ENCODE measurements around the gene OR2A14.
"Not testable (repeated sequence)": the region's sequence is repeated elsewhere in the genome, so short reads cannot be mapped to it uniquely, and the experiment has no call there.

OR2A14 gene

DNA sequence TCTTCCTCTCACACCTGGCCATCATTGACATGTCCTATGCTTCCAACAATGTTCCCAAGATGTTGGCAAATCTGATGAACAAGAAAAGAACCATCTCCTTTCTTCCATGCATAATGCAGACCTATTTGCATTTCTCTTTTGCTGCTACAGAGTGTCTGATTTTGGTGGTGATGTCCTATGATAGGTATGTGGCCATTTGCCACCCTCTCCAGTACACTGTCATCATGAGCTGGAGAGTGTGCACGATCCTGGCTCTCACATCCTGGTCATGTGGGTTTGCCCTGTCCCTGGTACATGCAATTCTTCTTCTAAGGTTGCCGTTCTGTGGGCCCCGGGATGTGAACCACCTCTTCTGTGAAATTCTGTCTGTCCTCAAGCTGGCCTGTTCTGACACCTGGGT, 19.2 kb downstream of the OR2A14 start:
- TF ChIP-seq, protein P1, sequence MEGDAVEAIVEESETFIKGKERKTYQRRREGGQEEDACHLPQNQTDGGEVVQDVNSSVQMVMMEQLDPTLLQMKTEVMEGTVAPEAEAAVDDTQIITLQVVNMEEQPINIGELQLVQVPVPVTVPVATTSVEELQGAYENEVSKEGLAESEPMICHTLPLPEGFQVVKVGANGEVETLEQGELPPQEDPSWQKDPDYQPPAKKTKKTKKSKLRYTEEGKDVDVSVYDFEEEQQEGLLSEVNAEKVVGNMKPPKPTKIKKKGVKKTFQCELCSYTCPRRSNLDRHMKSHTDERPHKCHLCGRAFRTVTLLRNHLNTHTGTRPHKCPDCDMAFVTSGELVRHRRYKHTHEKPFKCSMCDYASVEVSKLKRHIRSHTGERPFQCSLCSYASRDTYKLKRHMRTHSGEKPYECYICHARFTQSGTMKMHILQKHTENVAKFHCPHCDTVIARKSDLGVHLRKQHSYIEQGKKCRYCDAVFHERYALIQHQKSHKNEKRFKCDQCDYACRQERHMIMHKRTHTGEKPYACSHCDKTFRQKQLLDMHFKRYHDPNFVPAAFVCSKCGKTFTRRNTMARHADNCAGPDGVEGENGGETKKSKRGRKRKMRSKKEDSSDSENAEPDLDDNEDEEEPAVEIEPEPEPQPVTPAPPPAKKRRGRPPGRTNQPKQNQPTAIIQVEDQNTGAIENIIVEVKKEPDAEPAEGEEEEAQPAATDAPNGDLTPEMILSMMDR (conservative IDR thresholded peaks at IDR 0.05; ENCODE audit: low read depth): no peak
- ChIA-PET CTCF (no interaction called here), POLR2A (ENCODE audit: low non-redundant PET) (no interaction called here)
- H3K27ac ChIP-seq: no peak overlapping the region
- no peak for DNase-seq (ENCODE audit: low spot score)

DNA sequence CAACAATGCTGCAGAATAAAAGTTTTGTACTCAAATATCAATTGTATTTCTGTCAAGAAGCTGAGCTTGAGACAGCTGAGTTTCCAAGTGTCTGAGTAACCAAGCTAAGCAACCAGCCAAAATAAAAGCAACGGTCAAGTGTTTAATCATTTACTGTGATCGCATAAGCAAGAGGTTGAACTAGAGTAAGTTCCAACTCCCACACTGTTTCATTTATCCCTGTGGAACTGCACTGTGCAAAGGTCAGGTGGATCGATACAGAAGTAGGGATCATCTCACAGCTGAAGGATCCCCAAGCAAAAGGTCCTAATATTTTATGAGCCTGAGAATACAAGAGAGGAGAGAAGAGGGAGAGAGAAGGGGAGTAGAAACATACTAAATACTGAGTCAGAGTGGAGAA, 21.4 kb downstream of the OR2A14 start:
- no peak overlapping the region for H3K27ac ChIP-seq
- CTCF ChIA-PET: interaction anchor here (0.5 kb wide), 1 partner anchor 1981 kb away, joined by 3 read pairs; no protein-coding TSS in a partner anchor
- POLR2A ChIA-PET (ENCODE audit: low non-redundant PET): no interaction called here
- TF ChIP-seq, protein P1 (conservative IDR thresholded peaks at IDR 0.05; ENCODE audit: low read depth): no peak
- no peak for DNase-seq (ENCODE audit: low spot score)

DNA sequence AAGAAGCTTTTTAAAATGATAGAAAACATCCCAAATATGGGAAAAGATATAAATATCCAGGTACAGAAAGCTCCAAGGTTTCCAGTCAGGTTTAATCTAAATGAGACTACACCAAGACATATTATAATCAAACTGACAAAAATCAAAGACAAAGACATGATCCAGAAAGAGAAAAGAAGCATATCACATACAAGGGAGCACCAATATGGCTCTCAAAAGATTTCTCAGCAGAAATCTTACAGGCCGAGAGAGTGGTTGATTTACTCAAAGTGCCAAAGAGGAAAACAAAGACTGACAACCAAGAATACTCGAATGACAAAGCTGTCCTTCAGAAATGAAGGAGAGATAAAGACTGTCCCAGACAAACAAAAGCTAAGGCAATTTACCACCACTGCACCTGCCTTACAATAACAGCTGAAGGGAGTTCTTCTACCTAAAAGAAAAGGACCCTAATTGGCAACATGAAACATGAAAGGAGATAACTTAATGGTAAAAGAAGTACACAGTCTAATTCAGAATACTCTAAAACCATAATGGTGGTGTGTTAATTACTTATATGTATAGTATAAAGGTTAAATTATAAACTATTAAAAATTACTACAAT, 25.4 kb downstream of the OR2A14 start:
- DNase-seq (ENCODE audit: low spot score): no peak
- ChIA-PET CTCF (no interaction called here), POLR2A (ENCODE audit: low non-redundant PET) (no interaction called here)
- TF ChIP-seq, protein P1 (conservative IDR thresholded peaks at IDR 0.05; ENCODE audit: low read depth): no peak
- no peak overlapping the region for H3K27ac ChIP-seq

DNA sequence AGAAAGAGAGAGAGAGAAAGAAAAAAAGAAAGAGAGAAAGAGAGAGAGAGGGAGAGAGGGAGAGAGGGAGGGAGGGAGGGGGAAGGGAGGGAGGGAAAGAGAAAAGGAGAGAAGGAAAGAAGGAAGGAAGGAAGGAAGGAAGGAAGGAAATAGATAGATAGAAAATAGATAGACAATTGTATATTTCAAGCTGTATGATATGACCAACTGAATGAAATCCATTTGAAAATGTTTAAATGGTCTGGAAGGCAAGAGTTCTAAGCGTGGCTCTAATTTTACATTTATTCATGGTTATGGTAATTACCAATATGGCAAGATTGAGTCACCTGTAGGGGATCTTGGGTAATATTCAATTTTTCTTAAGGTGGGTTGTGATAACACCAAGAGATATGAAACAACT, 35.9 kb downstream of the OR2A14 start:
- TF ChIP-seq, protein P1 (conservative IDR thresholded peaks at IDR 0.05; ENCODE audit: low read depth): no peak
- ChIA-PET CTCF (no interaction called here), POLR2A (ENCODE audit: low non-redundant PET) (no interaction called here)
- H3K27ac ChIP-seq: no peak overlapping the region
- no peak for DNase-seq (ENCODE audit: low spot score)

DNA sequence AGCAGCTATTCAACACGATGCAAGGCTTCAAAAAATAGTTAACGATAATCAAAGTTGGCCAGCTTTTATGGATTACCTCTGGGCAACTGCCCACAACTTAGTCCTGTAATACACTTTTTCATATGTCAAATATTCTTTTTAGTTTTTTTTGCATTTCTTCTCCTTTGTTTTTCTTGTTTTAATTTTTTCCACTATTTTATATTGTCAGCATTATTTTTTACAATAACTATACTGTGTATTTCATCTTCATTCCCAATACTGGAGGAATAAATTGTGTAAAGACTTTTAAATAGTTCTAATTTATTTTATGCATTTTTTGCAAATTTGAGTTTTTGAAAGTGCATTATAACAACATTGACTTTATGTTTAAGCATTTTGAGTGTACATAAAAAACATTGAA, 41.8 kb downstream of the OR2A14 start:
- TF ChIP-seq, protein P1 (conservative IDR thresholded peaks at IDR 0.05; ENCODE audit: low read depth): no peak
- H3K27ac ChIP-seq: no peak overlapping the region
- no peak for DNase-seq (ENCODE audit: low spot score)
- POLR2A ChIA-PET (ENCODE audit: low non-redundant PET): no interaction called here
- CTCF ChIA-PET: no interaction called here

DNA sequence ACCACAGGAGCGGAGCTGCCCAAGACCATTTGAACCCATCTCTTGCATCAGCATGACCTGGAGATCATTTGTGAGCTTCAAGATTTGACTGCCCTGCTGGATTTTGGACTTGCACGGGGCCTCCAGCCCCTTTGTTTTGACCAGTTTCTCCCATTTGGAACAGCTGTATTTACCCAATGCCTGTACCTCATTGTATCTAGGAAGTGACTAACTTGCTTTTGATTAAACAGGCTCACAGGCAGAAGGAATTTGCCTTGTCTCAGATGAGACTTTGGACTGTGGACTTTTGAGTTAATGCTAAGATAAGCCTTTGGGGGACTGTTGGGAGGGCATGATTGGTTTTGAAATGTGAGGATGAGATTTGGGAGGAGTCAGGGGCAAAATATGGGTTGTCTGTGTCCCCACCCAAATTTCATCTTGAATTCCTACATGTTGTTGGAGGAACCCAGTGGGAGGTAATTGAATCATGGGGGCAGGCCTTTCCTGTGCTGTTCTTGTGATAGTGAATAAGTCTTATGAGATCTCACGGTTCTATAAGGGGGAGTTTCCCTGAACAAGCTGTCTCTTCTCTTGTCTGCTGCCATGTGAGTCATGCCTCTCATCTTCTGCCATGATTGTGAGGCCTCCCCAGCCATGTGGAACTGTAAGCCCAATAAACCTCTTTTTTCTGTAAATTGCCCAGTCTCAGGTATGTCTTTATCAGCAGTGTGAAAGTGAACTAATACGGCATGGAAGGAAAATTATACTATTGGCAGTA, 48.8 kb downstream of the OR2A14 start:
- CTCF ChIA-PET; H3K27ac ChIP-seq; POLR2A ChIA-PET (ENCODE audit: low non-redundant PET); DNase-seq (ENCODE audit: low spot score): not testable (repeated sequence)

DNA sequence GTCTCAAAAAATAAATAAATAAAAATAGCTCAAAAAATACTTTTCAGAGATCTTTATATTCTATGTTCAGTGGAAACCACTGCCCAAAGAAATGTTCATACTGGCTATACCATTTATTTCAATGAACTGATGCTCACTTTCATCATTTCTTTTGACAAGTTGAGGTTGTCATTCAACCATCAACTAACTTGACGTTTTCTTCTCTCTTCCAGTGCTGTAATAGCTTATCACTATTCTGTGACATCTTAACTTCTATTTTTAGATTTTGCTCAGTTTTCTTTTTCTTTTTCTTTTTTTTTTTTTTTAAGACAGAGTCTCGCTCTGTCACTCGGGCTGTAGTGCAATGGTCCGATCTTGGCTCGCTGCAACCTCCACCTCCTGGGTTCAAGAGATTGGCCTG, 51.6 kb downstream of the OR2A14 start:
- no peak for DNase-seq (ENCODE audit: low spot score)
- TF ChIP-seq, protein P1 (conservative IDR thresholded peaks at IDR 0.05; ENCODE audit: low read depth): no peak
- H3K27ac ChIP-seq: no peak overlapping the region
- CTCF ChIA-PET: interaction anchor here (0.6 kb wide), 1 partner anchor 794 kb away, joined by 4 read pairs; no protein-coding TSS in a partner anchor
- POLR2A ChIA-PET (ENCODE audit: low non-redundant PET): no interaction called here

Measured in RWPE1 (cell line).